CD4-positive, alpha-beta T cell (primary cell): ENCODE results near the gene ZNF487. TPM values are rescaled to one million over a fixed set of nuclear protein-coding genes. Genes with fewer than 3 reads are reported as not detected.

ENCODE experiments used
- ATAC-seq: fragments of 200-7000 bp; cut with Tn5 transposase; one replicate; pipeline ENCODE4 v1.10.0; 2022; ENCODE audit warnings: mild to moderate bottlenecking; ENCODE audit not compliant: poor library complexity
- CTCF ChIA-PET: fragments of 350-600 bp; sonication (Branson Sonifier 250); formaldehyde crosslinking; loops from one replicate; lab custom pipeline; 2021; ENCODE audit warnings: antibody characterized with exemption, inconsistent platforms; lab: Charles Lee
- POLR2A ChIA-PET: fragments of 350-600 bp; sonication (Branson Sonifier 250); formaldehyde crosslinking; loops from one replicate; lab custom pipeline; 2021; ENCODE audit warnings: antibody characterized with exemption, inconsistent platforms; lab: Charles Lee
- DNase-seq, 14 experiments: peaks; one replicate each; pipeline ENCODE4 v3.0.0-alpha.2; 2013 to 2020; ENCODE audit warnings: mixed read lengths in 2 of 14
- H3K27ac ChIP-seq, 2 donors: one replicate each; pipeline versions ENCODE4 v1.5.1 to v1.7.0; 2013; ENCODE audit warnings: low read length in 2 of 2, low read depth in 1 of 2, mild to moderate bottlenecking in 1 of 2
- H3K27me3 ChIP-seq, 2 experiments: 1 replicate in 1 of 2; 2 replicates in 1 of 2; pipeline versions ENCODE4 v1.6.1 to v1.7.0; 2013; ENCODE audit warnings: low read length in 2 of 2, control low read depth in 1 of 2, mild to moderate bottlenecking in 1 of 2, moderate library complexity in 1 of 2; ENCODE audit not compliant: insufficient read depth in 2 of 2, control insufficient read depth in 1 of 2
- H3K36me3 ChIP-seq: one replicate; pipeline ENCODE4 v1.6.1; 2013; ENCODE audit warnings: low read length, control low read depth; ENCODE audit not compliant: insufficient read depth
- H3K4me1 ChIP-seq: one replicate; pipeline ENCODE4 v1.6.1; 2013; ENCODE audit warnings: low read length, control low read depth; ENCODE audit not compliant: insufficient read depth
- H3K4me3 ChIP-seq: one replicate; pipeline ENCODE4 v1.5.1; 2013; ENCODE audit warnings: mild to moderate bottlenecking, low read length, moderate library complexity
- H3K9me3 ChIP-seq, 2 experiments: 1 replicate in 1 of 2; 2 replicates in 1 of 2; pipeline versions ENCODE4 v1.6.1 to v1.7.0; 2013; ENCODE audit warnings: low read length in 2 of 2, mild to moderate bottlenecking in 2 of 2, control low read depth in 1 of 2, moderate library complexity in 1 of 2; ENCODE audit not compliant: control insufficient read depth in 1 of 2, insufficient read depth in 1 of 2
- H3K27ac Mint-ChIP-seq: one replicate; pipeline ENCODE4 v1.8.0; 2020; ENCODE audit warnings: mixed read lengths
- H3K27me3 Mint-ChIP-seq: one replicate; pipeline ENCODE4 v1.8.0; 2021; ENCODE audit warnings: mixed read lengths
- H3K36me3 Mint-ChIP-seq: one replicate; pipeline ENCODE4 v1.8.0; 2021; ENCODE audit warnings: low read depth, mixed read lengths
- H3K4me1 Mint-ChIP-seq: one replicate; pipeline ENCODE4 v1.8.0; 2021; ENCODE audit warnings: low read depth, mixed read lengths
- H3K4me3 Mint-ChIP-seq: one replicate; pipeline ENCODE4 v1.8.0; 2020; ENCODE audit warnings: mild to moderate bottlenecking, mixed read lengths
- H3K9me3 Mint-ChIP-seq: one replicate; pipeline ENCODE4 v1.8.0; 2020; ENCODE audit warnings: mixed read lengths
- intact Hi-C, 2 experiments: fragments of 100-400 bp; cut with DNase I in 1 of 2; cut with micrococcal nuclease in 1 of 2; formaldehyde crosslinking; loops; one replicate each; pipeline versions ENCODE4 v1.15.1 to v1.9.0; 2023 to 2025; cut with DNase I, micrococcal nuclease
- total RNA-seq, 174 experiments: library from RNA in 2 of 174; stranded (reverse) in 2 of 174; gene quantifications; one replicate each; pipeline ENCODE4 v1.2.3 and lab custom pipeline; 2021 to 2026
- TF ChIP-seq, protein P1 (sequence below): fragments of 200-600 bp; IDR thresholded peaks from one replicate; pipeline ENCODE4 v1.8.0; 2022; ENCODE audit warnings: antibody characterized with exemption, mild to moderate bottlenecking

The ZNF487 gene
- total RNA-seq, 2 experiments from 2014 or later = 7.5 to 8.5 TPM

DNA sequence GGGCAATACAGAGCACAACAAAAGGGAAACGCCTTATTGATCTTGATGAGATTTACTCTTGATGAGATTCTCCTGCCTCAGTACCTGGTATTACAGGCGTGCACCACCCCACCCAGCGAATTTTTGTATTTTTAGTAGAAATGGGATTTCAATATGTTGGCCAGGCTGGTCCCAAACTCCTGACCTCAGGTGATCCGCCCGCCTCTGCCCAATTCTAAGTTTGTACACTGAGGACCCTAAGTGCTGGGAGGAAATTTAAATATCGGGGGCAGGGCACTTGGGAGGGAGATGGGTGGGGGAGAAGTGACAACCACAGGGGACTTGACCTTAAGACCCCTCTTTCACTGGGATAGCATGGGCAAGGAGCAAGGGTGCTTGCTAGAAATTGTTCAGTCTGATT is 42.0 kb upstream of the ZNF487 start:
- Histone ChIP-seq H3K27ac (peak overlapping the region; percentile 89 to 94), H3K4me1 (peaks cover 85% of the 10 kb centered on the region), H3K36me3 (peaks cover 70% of the 10 kb centered on the region), H3K27me3 (no peaks in the 10 kb centered on the region), H3K4me3 (peak overlapping the region; percentile 73), H3K9me3 (no peaks in the 10 kb centered on the region)
- TF ChIP-seq, protein P1, sequence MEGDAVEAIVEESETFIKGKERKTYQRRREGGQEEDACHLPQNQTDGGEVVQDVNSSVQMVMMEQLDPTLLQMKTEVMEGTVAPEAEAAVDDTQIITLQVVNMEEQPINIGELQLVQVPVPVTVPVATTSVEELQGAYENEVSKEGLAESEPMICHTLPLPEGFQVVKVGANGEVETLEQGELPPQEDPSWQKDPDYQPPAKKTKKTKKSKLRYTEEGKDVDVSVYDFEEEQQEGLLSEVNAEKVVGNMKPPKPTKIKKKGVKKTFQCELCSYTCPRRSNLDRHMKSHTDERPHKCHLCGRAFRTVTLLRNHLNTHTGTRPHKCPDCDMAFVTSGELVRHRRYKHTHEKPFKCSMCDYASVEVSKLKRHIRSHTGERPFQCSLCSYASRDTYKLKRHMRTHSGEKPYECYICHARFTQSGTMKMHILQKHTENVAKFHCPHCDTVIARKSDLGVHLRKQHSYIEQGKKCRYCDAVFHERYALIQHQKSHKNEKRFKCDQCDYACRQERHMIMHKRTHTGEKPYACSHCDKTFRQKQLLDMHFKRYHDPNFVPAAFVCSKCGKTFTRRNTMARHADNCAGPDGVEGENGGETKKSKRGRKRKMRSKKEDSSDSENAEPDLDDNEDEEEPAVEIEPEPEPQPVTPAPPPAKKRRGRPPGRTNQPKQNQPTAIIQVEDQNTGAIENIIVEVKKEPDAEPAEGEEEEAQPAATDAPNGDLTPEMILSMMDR = no peak
- intact Hi-C loops = loop anchor here (2.0 to 10.0 kb wide), 4 partner anchors 30 to 180 kb away; partner anchors contain the start of genes ZNF239 (in 1 of the 2) and ZNF487 (in 1 of the 2)
- no peak for DNase-seq
- peaks cover 81% of the 10 kb centered on the region for H3K4me1 Mint-ChIP-seq
- H3K27me3 Mint-ChIP-seq = no peaks in the 10 kb centered on the region
- H3K4me3 Mint-ChIP-seq = peak overlapping the region; percentile 95
- POLR2A ChIA-PET = interaction anchor here (0.8 to 4.8 kb wide), 4 partner anchors 12 to 57 kb away, joined by 3 to 54 read pairs (median 18); partner anchors contain the start of gene HNRNPF
- H3K9me3 Mint-ChIP-seq = no peaks in the 10 kb centered on the region
- H3K36me3 Mint-ChIP-seq = peaks cover 81% of the 10 kb centered on the region
- H3K27ac Mint-ChIP-seq = peak overlapping the region; percentile 93
- ATAC-seq = no peak
- CTCF ChIA-PET = no interaction called here

- H3K4me3 ChIP-seq = peak overlapping the region; percentile 73
- ChIA-PET POLR2A (interaction anchor here (0.8 to 4.8 kb wide), 11 partner anchors 11 to 103 kb away, joined by 3 to 54 read pairs (median 4); partner anchors contain the start of genes HNRNPF and ZNF487), CTCF (interaction anchor here (0.9 to 1.4 kb wide), 3 partner anchors 12 to 103 kb away, joined by 3 to 4 read pairs (median 4); partner anchors contain the start of gene ZNF487)
- ATAC-seq (peak; percentile 4), DNase-seq (peak in 8 of 14 experiments; percentile 16 to 61 (median 29))
- Mint-ChIP-seq H3K27ac (peak overlapping the region; percentile 93), H3K4me3 (peak overlapping the region; percentile 95), H3K4me1 (peaks cover 81% of the 10 kb centered on the region), H3K9me3 (no peaks in the 10 kb centered on the region), H3K27me3 (no peaks in the 10 kb centered on the region), H3K36me3 (peaks cover 81% of the 10 kb centered on the region)
- H3K4me1 ChIP-seq = peaks cover 85% of the 10 kb centered on the region
- no peaks in the 10 kb centered on the region for H3K9me3 ChIP-seq
- no peaks in the 10 kb centered on the region for H3K27me3 ChIP-seq
- H3K36me3 ChIP-seq = peaks cover 63% of the 10 kb centered on the region
- H3K27ac ChIP-seq = peak overlapping the region; percentile 89 to 94
- TF ChIP-seq, protein P1 = no peak
- intact Hi-C loops = loop anchor here (2.0 to 10.0 kb wide), 5 partner anchors 31 to 179 kb away; partner anchors contain the start of genes ZNF239 (in 1 of the 2) and ZNF487 (in 1 of the 2)
These were observed 41.3 kb upstream of the ZNF487 start for GRCh38 chr10:43395571-43396060.

DNA sequence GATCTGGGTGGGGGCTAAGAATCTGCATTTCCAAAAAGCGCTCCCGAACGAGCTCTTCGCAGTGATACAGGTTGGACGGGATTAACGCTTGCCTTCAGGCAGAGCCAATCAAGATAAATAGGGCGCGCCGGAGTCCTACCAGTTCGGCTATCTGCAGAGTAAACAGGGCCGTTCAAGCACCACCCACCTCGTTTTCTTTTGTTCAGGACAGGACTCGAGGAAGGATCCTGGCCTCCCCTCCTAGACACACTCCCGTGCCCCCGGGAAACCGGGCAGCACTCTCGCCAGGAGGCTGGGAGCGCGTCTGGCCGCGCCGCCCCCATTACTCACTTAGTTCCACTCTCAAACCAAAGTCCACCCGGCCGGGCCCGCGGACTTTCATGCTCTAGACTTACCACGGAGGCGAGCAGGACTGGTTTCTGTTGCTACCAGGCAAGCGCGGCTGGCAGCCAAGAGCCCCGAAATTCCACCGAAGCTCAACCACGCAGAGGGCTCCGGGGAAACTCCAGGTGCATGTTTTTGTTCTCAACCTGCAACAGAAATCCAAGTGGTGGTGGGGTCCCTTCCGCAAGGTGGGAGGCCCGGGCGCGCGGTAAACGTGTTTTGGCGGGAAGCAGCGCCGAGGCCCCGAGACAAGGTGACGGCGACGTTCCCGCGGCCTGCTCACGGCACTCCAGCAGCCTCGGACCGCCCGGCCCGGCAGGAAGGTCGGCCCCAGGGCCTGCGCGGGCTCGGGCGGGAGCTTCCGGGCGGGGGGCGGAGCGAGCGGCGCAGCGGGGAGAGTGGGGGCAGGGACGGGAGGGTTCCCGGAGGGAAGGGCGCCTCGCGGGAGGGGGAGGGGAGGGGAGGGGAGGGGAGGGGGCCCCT is 40.6 kb upstream of the ZNF487 start:
- CTCF ChIA-PET = interaction anchor here (0.9 to 1.4 kb wide), 4 partner anchors 11 to 103 kb away, joined by 3 to 4 read pairs (median 4); partner anchors contain the start of gene ZNF487
- Mint-ChIP-seq H3K4me3 (peak overlapping the region; percentile 95), H3K9me3 (no peaks in the 10 kb centered on the region), H3K4me1 (peaks cover 84% of the 10 kb centered on the region), H3K27ac (peak overlapping the region; percentile 93), H3K27me3 (no peaks in the 10 kb centered on the region), H3K36me3 (peaks cover 81% of the 10 kb centered on the region)
- Histone ChIP-seq H3K27ac (peak overlapping the region; percentile 89 to 94), H3K4me1 (peaks cover 84% of the 10 kb centered on the region), H3K9me3 (no peaks in the 10 kb centered on the region), H3K4me3 (peak overlapping the region; percentile 73), H3K27me3 (no peaks in the 10 kb centered on the region), H3K36me3 (peaks cover 58% of the 10 kb centered on the region)
- DNase-seq (peak; percentile 46 to 86 (median 66)), ATAC-seq (peak; percentile 45)
- TF ChIP-seq, protein P1 = no peak
- intact Hi-C loops = loop anchor here (2.0 to 10.0 kb wide), 4 partner anchors 34 to 179 kb away; partner anchors contain the start of genes ZNF239 (in 1 of the 2) and ZNF487 (in 1 of the 2)
- POLR2A ChIA-PET = interaction anchor here (0.6 to 4.8 kb wide), 16 partner anchors 10 to 257 kb away, joined by 3 to 54 read pairs (median 4); partner anchors contain the start of genes HNRNPF and ZNF487
